DND-41 (cell line): ENCODE data around the gene DNLZ.

ENCODE experiments used
- EZH2 ChIP-seq: IDR thresholded peaks from 3 replicates; pipeline ENCODE4 v1.6.1; 2012; ENCODE audit warnings: borderline replicate concordance, low read depth, mild to moderate bottlenecking, moderate library complexity, low read length, inconsistent platforms; ENCODE audit not compliant: severe bottlenecking
- TF ChIP-seq, protein P1 (sequence below): IDR thresholded peaks from 2 replicates; pipeline ENCODE4 v1.5.1; 2012; ENCODE audit warnings: borderline replicate concordance, low read length, moderate library complexity, mild to moderate bottlenecking; ENCODE audit not compliant: poor library complexity, severe bottlenecking; ENCODE audit errors: extremely low read depth

DNA sequence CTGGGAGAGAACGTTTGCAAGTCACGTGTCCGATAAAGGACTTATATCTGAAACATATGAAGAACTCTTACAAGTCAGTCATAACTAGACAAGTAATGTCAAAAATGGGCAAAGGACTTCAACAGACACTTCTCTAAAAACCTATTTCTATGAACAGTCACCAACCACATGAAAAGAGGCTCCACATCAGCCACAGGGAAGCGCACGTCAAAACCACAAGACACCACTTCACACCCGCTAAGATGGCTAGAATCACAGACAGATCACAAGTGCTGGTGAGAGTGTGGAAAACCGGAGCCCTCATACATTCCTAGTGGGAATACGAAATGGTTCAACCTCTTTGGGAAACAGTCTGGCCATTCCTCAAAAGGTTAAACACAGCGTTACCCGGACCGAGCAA is 21.5 kb upstream of the DNLZ start:
- TF ChIP-seq, protein P1, sequence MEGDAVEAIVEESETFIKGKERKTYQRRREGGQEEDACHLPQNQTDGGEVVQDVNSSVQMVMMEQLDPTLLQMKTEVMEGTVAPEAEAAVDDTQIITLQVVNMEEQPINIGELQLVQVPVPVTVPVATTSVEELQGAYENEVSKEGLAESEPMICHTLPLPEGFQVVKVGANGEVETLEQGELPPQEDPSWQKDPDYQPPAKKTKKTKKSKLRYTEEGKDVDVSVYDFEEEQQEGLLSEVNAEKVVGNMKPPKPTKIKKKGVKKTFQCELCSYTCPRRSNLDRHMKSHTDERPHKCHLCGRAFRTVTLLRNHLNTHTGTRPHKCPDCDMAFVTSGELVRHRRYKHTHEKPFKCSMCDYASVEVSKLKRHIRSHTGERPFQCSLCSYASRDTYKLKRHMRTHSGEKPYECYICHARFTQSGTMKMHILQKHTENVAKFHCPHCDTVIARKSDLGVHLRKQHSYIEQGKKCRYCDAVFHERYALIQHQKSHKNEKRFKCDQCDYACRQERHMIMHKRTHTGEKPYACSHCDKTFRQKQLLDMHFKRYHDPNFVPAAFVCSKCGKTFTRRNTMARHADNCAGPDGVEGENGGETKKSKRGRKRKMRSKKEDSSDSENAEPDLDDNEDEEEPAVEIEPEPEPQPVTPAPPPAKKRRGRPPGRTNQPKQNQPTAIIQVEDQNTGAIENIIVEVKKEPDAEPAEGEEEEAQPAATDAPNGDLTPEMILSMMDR: no peak
- TF ChIP-seq EZH2: no peak
